HEK293 (cell line): Measurements from ENCODE around the gene CDKL2.
"Not testable (repeated sequence)": the region's sequence is repeated elsewhere in the genome, so short reads cannot be mapped to it uniquely, and the experiment has no call there.

Experiments used
- CTCF ChIA-PET: fragments of 350-600 bp; formaldehyde crosslinking; extraction: SDS; loops from one replicate; lab custom pipeline; 2021; ENCODE audit warnings: antibody characterized with exemption; lab: Yijun Ruan, JAX
- POLR2A ChIA-PET: fragments of 300-600 bp; formaldehyde crosslinking; extraction: SDS; loops from one replicate; lab custom pipeline; 2020; ENCODE audit warnings: antibody characterized with exemption, inconsistent platforms; lab: Yijun Ruan, JAX
- H3K27ac ChIP-seq: fragments of 200-500 bp; sonication (Bioruptor generic); 2 replicates; pipeline ENCODE4 v1.5.1; 2014; ENCODE audit warnings: low read depth, low read length, control low read depth, inconsistent platforms; ENCODE audit errors: extremely low read depth
- H3K36me3 ChIP-seq, 2 experiments: fragments of 200-500 bp in 1 of 2; sonication (Bioruptor generic) in 1 of 2; 1 replicate in 1 of 2; 2 replicates in 1 of 2; pipeline ENCODE4 v1.5.1; 2014 to 2017; ENCODE audit warnings: inconsistent platforms in 2 of 2, low read length in 2 of 2; ENCODE audit not compliant: control insufficient read depth in 2 of 2, insufficient read depth in 1 of 2
- H3K4me1 ChIP-seq: fragments of 200-500 bp; sonication (Bioruptor generic); 2 replicates; pipeline ENCODE4 v1.5.1; 2014; ENCODE audit warnings: mild to moderate bottlenecking, low read length, inconsistent platforms; ENCODE audit not compliant: control insufficient read depth, insufficient read depth
- H3K4me3 ChIP-seq: 2 replicates; pipeline ENCODE4 v1.5.1; 2011; ENCODE audit warnings: low read depth, mild to moderate bottlenecking, control low read depth, low read length, moderate library complexity
- H3K9me3 ChIP-seq: fragments of 200-500 bp; sonication (Bioruptor generic); 2 replicates; pipeline ENCODE4 v1.5.1; 2014; ENCODE audit warnings: low read depth, low read length, inconsistent platforms; ENCODE audit not compliant: control insufficient read depth, insufficient read depth
- BCL11A ChIP-seq: fragments of 450-650 bp; formaldehyde crosslinking; IDR thresholded peaks from 2 replicates; pipeline ENCODE4 v1.5.1; 2016; ENCODE audit warnings: low read depth, missing biosample characterization, missing genetic modification characterization
- GLI4 ChIP-seq: fragments of 450-650 bp; formaldehyde crosslinking; IDR thresholded peaks from 2 replicates; pipeline ENCODE4 v1.5.1; 2016; ENCODE audit warnings: missing biosample characterization, missing genetic modification characterization
- KLF17 ChIP-seq: fragments of 450-650 bp; formaldehyde crosslinking; IDR thresholded peaks from 2 replicates; pipeline ENCODE4 v1.5.1; 2016; ENCODE audit warnings: missing biosample characterization, missing genetic modification characterization
- REST ChIP-seq: fragments of 450-650 bp; formaldehyde crosslinking; IDR thresholded peaks from 2 replicates; pipeline ENCODE4 v1.5.1; 2016; ENCODE audit warnings: missing biosample characterization, missing genetic modification characterization
- SCRT2 ChIP-seq: fragments of 450-650 bp; formaldehyde crosslinking; IDR thresholded peaks from 2 replicates; pipeline ENCODE4 v1.5.1; 2016; ENCODE audit warnings: missing biosample characterization, missing genetic modification characterization
- WT1 ChIP-seq: fragments of 450-650 bp; formaldehyde crosslinking; IDR thresholded peaks from 2 replicates; pipeline ENCODE4 v1.5.1; 2016; ENCODE audit warnings: missing biosample characterization, missing genetic modification characterization
- ZFP37 ChIP-seq: fragments of 450-650 bp; formaldehyde crosslinking; IDR thresholded peaks from 2 replicates; pipeline ENCODE4 v1.5.1; 2016; ENCODE audit warnings: missing biosample characterization, missing genetic modification characterization
- ZNF2 ChIP-seq: fragments of 450-650 bp; formaldehyde crosslinking; IDR thresholded peaks from 2 replicates; pipeline ENCODE4 v1.5.1; 2016; ENCODE audit warnings: missing biosample characterization, missing genetic modification characterization
- ZNF449 ChIP-seq: fragments of 450-650 bp; formaldehyde crosslinking; IDR thresholded peaks from 2 replicates; pipeline ENCODE4 v1.5.1; 2017; ENCODE audit warnings: missing biosample characterization, mild to moderate bottlenecking, missing genetic modification characterization, moderate library complexity
- ZNF600 ChIP-seq: fragments of 450-650 bp; formaldehyde crosslinking; IDR thresholded peaks from 2 replicates; pipeline ENCODE4 v1.5.1; 2016; ENCODE audit warnings: missing biosample characterization, missing genetic modification characterization
- ZNF626 ChIP-seq: fragments of 450-650 bp; sonication (Bioruptor Pico); formaldehyde crosslinking; IDR thresholded peaks from 2 replicates; pipeline ENCODE4 v1.5.1; 2018; ENCODE audit warnings: missing biosample characterization, missing genetic modification characterization, inconsistent platforms
- ZNF792 ChIP-seq: fragments of 450-650 bp; formaldehyde crosslinking; IDR thresholded peaks from 2 replicates; pipeline ENCODE4 v1.5.1; 2016; ENCODE audit warnings: missing biosample characterization, missing genetic modification characterization
- ZSCAN4 ChIP-seq: fragments of 450-650 bp; formaldehyde crosslinking; IDR thresholded peaks from 2 replicates; pipeline ENCODE4 v1.5.1; 2017; ENCODE audit warnings: missing biosample characterization, missing genetic modification characterization

Gene CDKL2

GRCh38 chr4:75668596-75668995, 38.3 kb upstream of the CDKL2 start:
- H3K4me3 ChIP-seq: no peak overlapping the region
- no peak overlapping the region for H3K27ac ChIP-seq
- H3K4me1 ChIP-seq: peaks cover 7% of the 10 kb centered on the region
- no peak for TF ChIP-seq ZNF600
- no peak for TF ChIP-seq ZFP37
- no peak for TF ChIP-seq ZSCAN4 (tag by site-specific recombination)
- TF ChIP-seq SCRT2 (tag by site-specific recombination): no peak
- no peak for TF ChIP-seq BCL11A
- no peak for TF ChIP-seq ZNF2 (tag by site-specific recombination)
- TF ChIP-seq GLI4 (tag by site-specific recombination): no peak
- no peak for TF ChIP-seq ZNF449 (tag by site-specific recombination)
- H3K9me3 ChIP-seq: no peaks in the 10 kb centered on the region
- ChIA-PET CTCF (interaction anchor here (1.3 kb wide), 1 partner anchor 15 kb away, joined by 4 read pairs; no protein-coding TSS in a partner anchor), POLR2A (no interaction called here)
- no peaks in the 10 kb centered on the region for H3K36me3 ChIP-seq

- H3K4me3 ChIP-seq, H3K27ac ChIP-seq, H3K36me3 ChIP-seq, H3K4me1 ChIP-seq, H3K9me3 ChIP-seq, POLR2A ChIA-PET: not testable (repeated sequence)
- CTCF ChIA-PET: interaction anchor here (0.8 to 1.3 kb wide), 2 partner anchors 14 to 23 kb away, joined by 4 read pairs; no protein-coding TSS in a partner anchor
These were observed 37.3 kb upstream of the CDKL2 start for GRCh38 chr4:75667636-75668035.

- ChIA-PET CTCF (interaction anchor here (1.0 kb wide), 1 partner anchor 57 kb away, joined by 4 read pairs; no protein-coding TSS in a partner anchor), POLR2A (no interaction called here)
- H3K36me3 ChIP-seq: no peaks in the 10 kb centered on the region
These were observed 36.0 kb upstream of the CDKL2 start for GRCh38 chr4:75666299-75666698.

GRCh38 chr4:75664604-75665003, 34.3 kb upstream of the CDKL2 start:
- H3K27ac ChIP-seq, H3K4me3 ChIP-seq, H3K36me3 ChIP-seq, H3K9me3 ChIP-seq, H3K4me1 ChIP-seq: not testable (repeated sequence)
- ChIA-PET CTCF (interaction anchor here (1.4 kb wide), 1 partner anchor 183 kb away, joined by 4 read pairs; no protein-coding TSS in a partner anchor), POLR2A (interaction anchor here (1.1 kb wide), 1 partner anchor 9 kb away, joined by 3 read pairs; the partner anchor contains the start of gene G3BP2)

More at GRCh38 chr4:75666299-75666698, 36.0 kb upstream of the CDKL2 start:
- Histone ChIP-seq H3K4me3 (no peak overlapping the region), H3K27ac (no peak overlapping the region), H3K4me1 (peaks cover 7% of the 10 kb centered on the region), H3K9me3 (no peaks in the 10 kb centered on the region)
- TF ChIP-seq ZNF626 (tag by site-specific recombination): no peak
- no peak for TF ChIP-seq REST (tag by site-specific recombination)
- TF ChIP-seq WT1 (tag by site-specific recombination): no peak
- no peak for TF ChIP-seq KLF17 (tag by site-specific recombination)
- no peak for TF ChIP-seq ZNF792 (tag by site-specific recombination)
